Activated T-helper 17 cell treated with anti-CD3 and anti-CD28 coated beads, Interleukin-2, amount 50 U/mL, for 72 hours (primary cell): ENCODE measurements around the gene WASF2. TPM values are rescaled to one million over a fixed set of nuclear protein-coding genes. Genes with fewer than 3 reads are reported as not detected.
A peak's percentile ranks its signal among the peaks of the same experiment; 100 is the strongest.

ENCODE experiments used
- ATAC-seq: fragments of 150-1000 bp; cut with Tn5 transposase; replicated peaks from 2 replicates; pipeline ENCODE4 v1.10.0; 2021; ENCODE audit warnings: mild to moderate bottlenecking, moderate library complexity
- H3K27ac Mint-ChIP-seq: one replicate; pipeline ENCODE4 v1.8.0; 2022; ENCODE audit warnings: mixed read lengths
- H3K27me3 Mint-ChIP-seq: one replicate; pipeline ENCODE4 v1.8.0; 2022; ENCODE audit warnings: mixed read lengths
- H3K36me3 Mint-ChIP-seq: one replicate; pipeline ENCODE4 v1.8.0; 2022; ENCODE audit warnings: low read depth, mild to moderate bottlenecking, mixed read lengths
- H3K4me1 Mint-ChIP-seq: one replicate; pipeline ENCODE4 v1.8.0; 2022; ENCODE audit warnings: mixed read lengths
- H3K4me3 Mint-ChIP-seq: one replicate; pipeline ENCODE4 v1.8.0; 2022; ENCODE audit warnings: mild to moderate bottlenecking, mixed read lengths
- H3K9me3 Mint-ChIP-seq: one replicate; pipeline ENCODE4 v1.8.0; 2022; ENCODE audit warnings: mixed read lengths
- total RNA-seq, 2 donors: library from RNA; stranded (reverse); gene quantifications; one replicate each; pipeline ENCODE4 v1.2.3, GENCODE V29; 2022

Gene WASF2
- total RNA-seq, 2 donors from 2014 or later = 85.7 to 125 TPM

- Mint-ChIP-seq H3K27ac (peak overlapping the region; percentile 24), H3K36me3 (no peaks in the 10 kb centered on the region), H3K9me3 (no peaks in the 10 kb centered on the region), H3K4me1 (no peaks in the 10 kb centered on the region), H3K27me3 (no peaks in the 10 kb centered on the region), H3K4me3 (no peak overlapping the region)
- no peak for ATAC-seq
Measured at GRCh38 chr1:27400082-27400962, 89.6 kb downstream of the WASF2 start.

GRCh38 chr1:27399251-27400025 lies 90.5 kb downstream of the WASF2 start:
- H3K4me3 Mint-ChIP-seq = no peak overlapping the region
- H3K27me3 Mint-ChIP-seq = no peaks in the 10 kb centered on the region
- peak overlapping the region; percentile 83 for H3K27ac Mint-ChIP-seq
- ATAC-seq = no peak
- H3K9me3 Mint-ChIP-seq = no peaks in the 10 kb centered on the region
- no peaks in the 10 kb centered on the region for H3K36me3 Mint-ChIP-seq
- H3K4me1 Mint-ChIP-seq = no peaks in the 10 kb centered on the region

DNA sequence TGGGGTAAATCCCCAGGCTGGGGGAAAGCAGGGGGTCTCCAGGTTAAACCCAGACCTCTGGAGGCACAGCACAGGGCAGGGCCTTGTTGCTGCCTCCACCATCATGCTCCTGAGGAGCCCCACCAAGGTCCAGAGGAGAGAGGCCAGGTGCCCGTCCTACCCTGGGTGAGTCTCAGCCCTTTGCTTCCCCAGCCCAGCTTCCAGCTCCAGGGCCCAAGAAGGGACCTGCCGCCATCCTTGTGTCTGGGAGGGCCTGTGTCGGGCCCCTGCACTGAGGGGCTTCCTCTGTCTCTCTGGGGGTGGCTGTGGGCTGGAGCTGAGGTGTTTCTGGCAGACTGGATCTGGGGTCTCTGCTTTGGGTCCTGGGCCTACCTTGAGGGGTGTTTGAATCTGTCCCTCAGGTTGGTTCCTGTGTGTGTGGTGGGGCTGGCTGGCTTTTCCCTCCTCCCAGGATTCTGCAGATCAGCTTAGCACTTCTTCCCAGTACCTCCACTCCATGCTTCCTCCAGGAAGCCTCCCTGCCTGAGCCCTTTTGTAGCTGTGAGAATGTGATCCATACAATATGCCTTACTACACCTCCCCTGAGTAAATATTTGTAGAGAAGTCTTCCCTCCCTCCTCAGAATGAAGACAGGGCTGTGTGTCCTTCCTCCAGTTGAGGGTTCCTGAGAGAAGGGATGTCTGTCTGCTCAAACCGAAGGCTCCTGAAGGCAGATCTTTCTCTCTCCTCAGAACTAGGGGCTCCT lies 91.4 kb downstream of the WASF2 start:
- H3K27ac Mint-ChIP-seq = peak overlapping the region; percentile 83

DNA sequence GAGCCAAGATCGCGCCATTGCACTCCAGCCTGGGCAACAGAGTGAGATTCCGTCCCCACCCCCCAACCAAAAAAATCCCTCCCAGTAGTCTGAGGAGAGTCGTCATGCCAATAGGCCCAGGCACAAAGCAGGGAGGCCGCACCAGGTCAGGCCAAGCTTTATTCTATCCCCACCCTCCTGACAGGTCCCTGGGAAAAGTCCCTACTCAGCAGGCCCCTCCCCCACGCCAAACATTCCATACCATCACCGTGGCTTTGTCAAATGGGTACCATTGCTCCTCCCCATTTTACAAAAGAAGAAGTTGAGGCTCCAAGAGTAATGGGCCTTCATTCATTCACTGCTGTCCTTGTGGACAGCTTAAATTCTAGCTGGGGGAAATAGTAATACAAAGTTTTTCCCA lies 92.2 kb downstream of the WASF2 start:
- no peaks in the 10 kb centered on the region for H3K9me3 Mint-ChIP-seq
- no peak overlapping the region for H3K4me3 Mint-ChIP-seq
- no peak for ATAC-seq

More for the DNA sequence above, 91.4 kb downstream of the WASF2 start:
- no peaks in the 10 kb centered on the region for H3K4me1 Mint-ChIP-seq
- ATAC-seq = no peak
- no peaks in the 10 kb centered on the region for H3K36me3 Mint-ChIP-seq
- H3K9me3 Mint-ChIP-seq = no peaks in the 10 kb centered on the region
- H3K27me3 Mint-ChIP-seq = no peaks in the 10 kb centered on the region
- no peak overlapping the region for H3K4me3 Mint-ChIP-seq

DNA sequence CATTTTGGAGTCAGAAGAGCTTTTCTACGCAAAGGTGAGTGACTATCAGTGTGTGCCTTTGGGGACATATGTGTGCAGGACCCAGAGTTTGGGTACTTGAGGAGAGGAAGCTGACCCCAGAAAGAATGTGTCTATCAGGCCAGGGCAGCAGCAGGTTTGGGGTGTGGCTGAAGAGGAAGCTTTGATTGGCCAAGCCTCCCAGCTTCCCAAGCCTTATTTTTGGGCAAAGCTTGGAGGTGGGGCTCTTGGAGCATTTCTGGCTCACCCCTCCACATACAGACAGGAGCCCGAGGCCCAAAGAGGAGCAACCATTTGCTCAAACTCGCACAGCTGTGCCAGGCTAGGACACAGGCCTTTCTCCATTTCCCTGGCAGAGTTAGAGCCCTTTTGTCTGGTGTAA lies 92.9 kb downstream of the WASF2 start:
- ATAC-seq = no peak
- no peaks in the 10 kb centered on the region for H3K36me3 Mint-ChIP-seq
- H3K27me3 Mint-ChIP-seq = no peaks in the 10 kb centered on the region
- no peaks in the 10 kb centered on the region for H3K9me3 Mint-ChIP-seq
- H3K4me3 Mint-ChIP-seq = no peak overlapping the region
- no peak overlapping the region for H3K27ac Mint-ChIP-seq
- peaks cover 3% of the 10 kb centered on the region for H3K4me1 Mint-ChIP-seq

More for the DNA sequence above, 92.2 kb downstream of the WASF2 start:
- Mint-ChIP-seq H3K27ac (peak overlapping the region; percentile 20), H3K27me3 (no peaks in the 10 kb centered on the region), H3K4me1 (no peaks in the 10 kb centered on the region), H3K36me3 (no peaks in the 10 kb centered on the region)

- no peaks in the 10 kb centered on the region for H3K36me3 Mint-ChIP-seq
- peak; percentile 39 for ATAC-seq
- H3K27me3 Mint-ChIP-seq = no peaks in the 10 kb centered on the region
- no peak overlapping the region for H3K27ac Mint-ChIP-seq
- no peaks in the 10 kb centered on the region for H3K9me3 Mint-ChIP-seq
- no peak overlapping the region for H3K4me3 Mint-ChIP-seq
- peaks cover 9% of the 10 kb centered on the region for H3K4me1 Mint-ChIP-seq
Measured at GRCh38 chr1:27395441-27396195, 94.3 kb downstream of the WASF2 start.

DNA sequence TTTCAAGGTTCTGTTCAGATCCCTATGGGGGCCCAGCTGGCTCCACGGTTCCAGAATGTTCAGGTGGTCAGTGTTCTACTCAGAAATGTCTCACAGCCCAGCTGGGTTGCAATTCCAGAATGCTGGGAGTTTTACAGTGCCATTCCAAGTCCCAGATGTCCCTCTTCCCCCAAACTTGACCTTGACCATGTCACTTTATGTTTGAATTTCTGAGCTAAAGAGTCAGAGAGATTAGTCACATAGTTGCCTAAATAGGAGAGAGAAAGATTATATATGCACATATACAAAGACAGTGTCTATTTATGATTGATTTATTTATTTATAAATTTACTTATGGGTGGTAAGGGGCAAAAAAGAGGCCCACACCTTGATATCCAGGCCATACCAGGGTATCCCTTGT lies 95.0 kb downstream of the WASF2 start:
- H3K27ac Mint-ChIP-seq = no peak overlapping the region
- no peak for ATAC-seq
- peaks cover 9% of the 10 kb centered on the region for H3K4me1 Mint-ChIP-seq

GRCh38 chr1:27394282-27394658 lies 95.7 kb downstream of the WASF2 start:
- Mint-ChIP-seq H3K4me1 (peaks cover 9% of the 10 kb centered on the region), H3K36me3 (no peaks in the 10 kb centered on the region), H3K4me3 (peak overlapping the region; percentile 3), H3K27ac (no peak overlapping the region), H3K9me3 (no peaks in the 10 kb centered on the region), H3K27me3 (no peaks in the 10 kb centered on the region)
- no peak for ATAC-seq

More for the DNA sequence above, 95.0 kb downstream of the WASF2 start:
- peak overlapping the region; percentile 3 for H3K4me3 Mint-ChIP-seq
- H3K27me3 Mint-ChIP-seq = no peaks in the 10 kb centered on the region
- no peaks in the 10 kb centered on the region for H3K9me3 Mint-ChIP-seq
- H3K36me3 Mint-ChIP-seq = no peaks in the 10 kb centered on the region

DNA sequence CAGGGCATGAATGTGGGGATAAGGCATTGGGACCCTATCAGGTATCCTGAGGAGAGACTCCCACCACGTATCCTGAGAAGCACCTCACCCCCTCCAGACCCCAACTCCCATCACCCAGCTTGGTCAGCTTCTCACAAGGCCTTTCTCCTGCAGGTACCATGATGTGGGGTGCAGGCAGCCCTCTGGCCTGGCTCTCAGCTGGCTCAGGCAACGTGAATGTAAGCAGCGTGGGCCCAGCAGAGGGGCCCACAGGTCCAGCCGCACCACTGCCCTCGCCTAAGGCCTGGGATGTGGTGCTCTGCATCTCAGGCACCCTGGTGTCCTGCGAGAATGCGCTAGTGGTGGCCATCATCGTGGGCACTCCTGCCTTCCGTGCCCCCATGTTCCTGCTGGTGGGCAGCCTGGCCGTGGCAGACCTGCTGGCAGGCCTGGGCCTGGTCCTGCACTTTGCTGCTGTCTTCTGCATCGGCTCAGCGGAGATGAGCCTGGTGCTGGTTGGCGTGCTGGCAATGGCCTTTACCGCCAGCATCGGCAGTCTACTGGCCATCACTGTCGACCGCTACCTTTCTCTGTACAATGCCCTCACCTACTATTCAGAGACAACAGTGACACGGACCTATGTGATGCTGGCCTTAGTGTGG lies 96.2 kb downstream of the WASF2 start:
- Mint-ChIP-seq H3K27ac (no peak overlapping the region), H3K4me1 (peaks cover 9% of the 10 kb centered on the region), H3K36me3 (no peaks in the 10 kb centered on the region), H3K4me3 (peak overlapping the region; percentile 92), H3K27me3 (no peaks in the 10 kb centered on the region), H3K9me3 (no peaks in the 10 kb centered on the region)
- no peak for ATAC-seq

- H3K27me3 Mint-ChIP-seq = no peaks in the 10 kb centered on the region
- no peaks in the 10 kb centered on the region for H3K9me3 Mint-ChIP-seq
- peak overlapping the region; percentile 92 for H3K4me3 Mint-ChIP-seq
- peaks cover 13% of the 10 kb centered on the region for H3K4me1 Mint-ChIP-seq
- H3K36me3 Mint-ChIP-seq = no peaks in the 10 kb centered on the region
- no peak overlapping the region for H3K27ac Mint-ChIP-seq
- ATAC-seq = peak; percentile 1
Measured at GRCh38 chr1:27392778-27393635, 97.0 kb downstream of the WASF2 start.

DNA sequence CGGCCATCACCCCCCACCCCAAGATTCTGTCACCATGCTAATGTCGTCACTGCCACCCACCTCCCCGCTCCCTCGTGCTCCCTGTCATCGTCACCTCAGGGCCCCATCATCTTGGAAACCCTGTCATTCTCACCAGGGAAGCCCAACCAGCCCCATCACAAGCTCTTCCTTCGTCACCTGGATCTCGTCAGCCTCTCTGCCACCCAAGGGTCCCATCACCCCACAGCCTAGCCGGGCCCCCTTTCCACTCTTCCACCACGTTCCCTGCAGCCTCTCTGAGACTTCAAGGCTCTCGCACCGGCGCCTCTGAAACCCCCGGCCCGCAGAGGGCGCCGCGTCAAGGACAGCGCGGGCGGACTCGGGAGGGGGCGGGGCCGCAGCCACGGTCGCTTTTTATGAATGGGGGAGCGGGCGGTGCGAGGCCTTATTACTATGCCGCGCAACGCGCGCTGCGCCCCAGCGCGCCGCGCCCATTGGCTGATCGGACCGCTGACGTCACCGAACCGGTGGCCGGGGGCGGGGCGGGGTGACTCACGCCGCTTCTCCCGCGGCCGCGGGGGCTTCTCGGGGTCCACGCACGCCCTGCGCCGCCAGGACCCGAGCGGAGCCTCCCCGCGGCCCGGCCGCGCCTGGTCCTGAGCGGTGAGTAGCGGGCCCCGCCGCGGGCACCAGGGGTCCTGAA lies 97.7 kb downstream of the WASF2 start, which contains the start of gene GPR3:
Gene GPR3, plus strand, starts transcription at position 527 of the 682 bp plus-strand sequence. CDS start 1,177 bp downstream, outside the sequence.
- peak; percentile 94 for ATAC-seq
- Mint-ChIP-seq H3K4me1 (peaks cover 13% of the 10 kb centered on the region), H3K27me3 (no peaks in the 10 kb centered on the region), H3K36me3 (no peaks in the 10 kb centered on the region), H3K27ac (peak within 1 kb of the TSS; percentile 91), H3K9me3 (no peaks in the 10 kb centered on the region), H3K4me3 (peak within 1 kb of the TSS; percentile 92)

DNA sequence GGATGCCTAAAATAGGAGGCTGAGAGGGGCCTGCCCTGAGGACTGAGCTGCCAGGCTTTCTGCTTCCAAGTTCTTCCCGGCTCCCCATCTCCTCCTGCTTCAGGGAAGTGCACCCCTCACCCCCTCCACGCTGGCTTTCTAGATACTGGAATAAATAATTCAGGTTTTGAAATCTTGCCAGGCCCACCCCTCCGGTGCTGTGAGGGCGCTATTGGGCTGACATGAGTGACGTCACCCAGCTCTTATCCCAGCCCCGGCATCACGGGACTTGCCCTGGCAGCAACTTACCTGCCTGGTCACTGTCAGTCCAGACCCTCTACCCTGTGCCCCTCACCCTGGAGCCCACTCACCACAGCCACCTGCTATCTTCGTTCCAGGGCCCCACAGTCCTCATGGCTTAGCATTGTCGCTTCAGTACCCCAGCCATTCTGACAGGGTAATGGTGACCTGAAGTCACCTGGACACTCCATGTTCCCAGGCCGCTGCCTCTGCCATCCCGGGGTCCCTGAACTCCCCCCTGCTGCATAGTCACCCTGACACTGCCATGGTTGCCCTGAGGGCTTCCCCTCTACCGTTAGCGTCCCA lies 98.4 kb downstream of the WASF2 start:
- peak overlapping the region; percentile 91 for H3K27ac Mint-ChIP-seq
- peaks cover 13% of the 10 kb centered on the region for H3K4me1 Mint-ChIP-seq
- ATAC-seq = no peak
- no peaks in the 10 kb centered on the region for H3K27me3 Mint-ChIP-seq
- no peaks in the 10 kb centered on the region for H3K36me3 Mint-ChIP-seq
- H3K9me3 Mint-ChIP-seq = no peaks in the 10 kb centered on the region
- peak overlapping the region; percentile 92 for H3K4me3 Mint-ChIP-seq
